ENCODE measurements around the gene DPCD. TPM values are rescaled to one million over a fixed set of nuclear protein-coding genes. Genes with fewer than 3 reads are reported as not detected.

The DPCD gene
- total and polyA plus RNA-seq, 2 experiments from 2014 or later: 22.5 to 38.1 TPM

GRCh38 chr10:101558204-101558603 lies 29.9 kb upstream of the DPCD start (continued):
- TF ChIP-seq, protein P1, sequence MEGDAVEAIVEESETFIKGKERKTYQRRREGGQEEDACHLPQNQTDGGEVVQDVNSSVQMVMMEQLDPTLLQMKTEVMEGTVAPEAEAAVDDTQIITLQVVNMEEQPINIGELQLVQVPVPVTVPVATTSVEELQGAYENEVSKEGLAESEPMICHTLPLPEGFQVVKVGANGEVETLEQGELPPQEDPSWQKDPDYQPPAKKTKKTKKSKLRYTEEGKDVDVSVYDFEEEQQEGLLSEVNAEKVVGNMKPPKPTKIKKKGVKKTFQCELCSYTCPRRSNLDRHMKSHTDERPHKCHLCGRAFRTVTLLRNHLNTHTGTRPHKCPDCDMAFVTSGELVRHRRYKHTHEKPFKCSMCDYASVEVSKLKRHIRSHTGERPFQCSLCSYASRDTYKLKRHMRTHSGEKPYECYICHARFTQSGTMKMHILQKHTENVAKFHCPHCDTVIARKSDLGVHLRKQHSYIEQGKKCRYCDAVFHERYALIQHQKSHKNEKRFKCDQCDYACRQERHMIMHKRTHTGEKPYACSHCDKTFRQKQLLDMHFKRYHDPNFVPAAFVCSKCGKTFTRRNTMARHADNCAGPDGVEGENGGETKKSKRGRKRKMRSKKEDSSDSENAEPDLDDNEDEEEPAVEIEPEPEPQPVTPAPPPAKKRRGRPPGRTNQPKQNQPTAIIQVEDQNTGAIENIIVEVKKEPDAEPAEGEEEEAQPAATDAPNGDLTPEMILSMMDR (conservative IDR thresholded peaks at IDR 0.05; ENCODE audit: low read depth in 2 of 2): no peak
- TF ChIP-seq ZNF462 (CRISPR knock-in tag; IDR thresholded peaks at IDR 0.05): no peak

DNA sequence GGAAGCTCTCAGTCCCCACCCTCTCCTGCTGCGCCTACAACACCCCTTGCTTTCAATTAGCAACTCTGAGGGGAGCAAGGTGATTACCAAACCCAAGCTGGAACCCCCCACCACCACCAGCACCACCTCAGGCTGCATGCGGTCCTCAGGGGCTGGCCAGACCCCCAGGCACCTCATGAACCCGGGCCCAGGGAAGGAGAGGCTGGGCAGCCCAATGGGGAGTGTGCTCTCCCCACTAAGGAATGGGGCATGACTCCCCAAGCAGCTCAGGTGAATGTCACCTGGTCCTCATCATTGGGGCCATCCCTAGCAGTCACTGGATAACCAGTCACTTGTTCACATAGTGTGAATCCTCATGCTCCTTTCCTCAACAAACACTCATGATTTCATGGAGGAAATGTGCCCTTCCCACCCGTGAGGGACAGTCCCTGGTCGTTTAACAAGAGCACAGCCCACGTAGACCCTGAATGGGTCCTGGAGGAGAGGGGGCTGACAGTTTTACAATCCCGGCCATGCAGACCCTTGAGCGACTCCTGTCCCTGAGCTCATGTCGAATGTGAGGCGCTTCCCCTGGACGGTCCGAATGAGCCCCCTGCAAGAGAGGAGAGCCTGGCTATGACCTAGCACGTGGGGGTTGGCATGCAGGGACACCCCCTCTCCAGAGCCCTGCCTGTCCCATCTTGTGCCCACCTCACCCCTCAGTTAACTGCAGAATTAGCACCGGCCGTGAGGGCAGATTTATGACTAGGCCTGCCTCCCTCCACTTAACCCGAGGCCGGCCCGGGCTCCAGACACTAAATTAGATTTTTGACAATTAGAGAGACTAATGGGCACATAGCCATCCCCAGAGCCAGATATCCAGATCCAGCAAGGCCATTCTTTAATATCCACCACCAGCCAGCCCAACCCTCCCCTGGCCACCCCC lies 29.2 kb upstream of the DPCD start:
- H4K20me1 ChIP-seq (replicated peaks; ENCODE audit: insufficient read depth): no peaks in the 10 kb centered on the region
- no peak overlapping the region for H3K4me3 Mint-ChIP-seq
- no peaks in the 10 kb centered on the region for H3K4me1 ChIP-seq (ENCODE audit: insufficient read depth)
- H3K4me3 ChIP-seq: no peak overlapping the region
- peaks cover 2% of the 10 kb centered on the region; the same call in 2 of the 3 replicates for H3K4me1 Mint-ChIP-seq
- no peaks in the 10 kb centered on the region for H3K9me2 ChIP-seq (ENCODE audit: insufficient read depth)
- no peaks in the 10 kb centered on the region for H3K27me3 ChIP-seq (ENCODE audit: insufficient read depth)
- H3K79me2 ChIP-seq (replicated peaks; ENCODE audit: insufficient read depth): no peaks in the 10 kb centered on the region
- peaks cover 5% of the 10 kb centered on the region for H3K27me3 Mint-ChIP-seq (ENCODE audit: insufficient read depth, low read depth, poor library complexity)
- no peaks in the 10 kb centered on the region for H3K36me3 Mint-ChIP-seq (ENCODE audit: low read depth)
- H2AFZ ChIP-seq: no peak overlapping the region
- H3K27ac ChIP-seq (ENCODE audit: low read depth): no peak overlapping the region
- 0 out of 2 replicates have a peak overlapping the region, but pooled peaks have one; percentile 67 for H3K27ac Mint-ChIP-seq
- H3K4me2 ChIP-seq: no peak overlapping the region
- no peaks in the 10 kb centered on the region for H3F3A ChIP-seq (replicated peaks; ENCODE audit: low read depth)
- ATAC-seq (no peak), DNase-seq (ENCODE audit: low spot score) (no peak)
- no peaks in the 10 kb centered on the region for H3K36me3 ChIP-seq (ENCODE audit: insufficient read depth)
- H3K9me3 Mint-ChIP-seq: no peaks in the 10 kb centered on the region; the same call in 2 of the 3 replicates
- TF ChIP-seq REST (IDR thresholded peaks at IDR 0.05; ENCODE audit: unreplicated experiment) (no peak), CREB1 (CRISPR knock-in tag; IDR thresholded peaks at IDR 0.05; ENCODE audit: low read depth) (no peak), NANOG (IDR thresholded peaks at IDR 0.05; ENCODE audit: borderline replicate concordance) (no peak), ZNF331 (CRISPR knock-in tag; IDR thresholded peaks at IDR 0.05; ENCODE audit: low read depth) (no peak), EZH2 (IDR thresholded peaks at IDR 0.05; ENCODE audit: low read depth, unreplicated experiment) (no peak), STAT1 (IDR thresholded peaks at IDR 0.05; ENCODE audit: unreplicated experiment) (no peak)
- TF ChIP-seq, protein P1 (conservative IDR thresholded peaks at IDR 0.05; ENCODE audit: low read depth in 2 of 2): no peak

All from GM23338 (cell line).